Dermis microvascular lymphatic vessel endothelial cell (primary cell): ENCODE measurements around the gene F13A1. TPM values are rescaled to one million over a fixed set of nuclear protein-coding genes. Genes with fewer than 3 reads are reported as not detected.
A peak's percentile ranks its signal among the peaks of the same experiment; 100 is the strongest.

Experiments
- DNase-seq, 2 donors: peaks; one replicate each; pipeline versions ENCODE4 v3.0.0 to v3.0.0-alpha.2; 2010; ENCODE audit warnings: low read depth in 2 of 2
- total RNA-seq: library from RNA; depleted of rRNA; stranded (reverse); fragments of >200 nt; gene quantifications from 2 replicates; pipeline ENCODE4 v1.2.1, GENCODE V29; 2014

Gene F13A1
- total RNA-seq, 1 donor from 2014 or later = not detected

- no peak for DNase-seq
Observed at GRCh38 chr6:6244624-6245023, 75.8 kb downstream of the F13A1 start.

DNA sequence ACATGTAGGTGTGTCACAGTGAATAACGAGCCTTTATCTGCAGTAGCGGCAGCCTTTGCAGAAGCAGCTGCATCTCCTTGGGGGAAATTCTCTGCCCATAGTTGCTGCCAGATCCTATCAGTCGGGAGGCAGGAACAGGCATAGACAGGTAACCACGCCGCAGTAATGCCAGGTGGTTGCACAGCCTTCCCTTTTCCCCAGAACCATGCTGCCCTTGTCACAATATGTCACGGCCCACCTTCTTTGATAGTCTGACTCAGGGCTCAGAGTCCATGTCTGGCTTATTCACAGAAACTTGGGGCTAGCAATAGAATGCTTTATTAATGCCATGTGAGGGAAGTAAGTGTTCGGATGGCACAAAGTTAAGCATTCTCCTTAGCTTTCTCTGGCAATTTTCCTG lies 76.6 kb downstream of the F13A1 start:
- no peak for DNase-seq

- DNase-seq = no peak
Observed at GRCh38 chr6:6239598-6240581, 80.6 kb downstream of the F13A1 start.

- DNase-seq = no peak
Observed at GRCh38 chr6:6236730-6237469, 83.6 kb downstream of the F13A1 start.

DNA sequence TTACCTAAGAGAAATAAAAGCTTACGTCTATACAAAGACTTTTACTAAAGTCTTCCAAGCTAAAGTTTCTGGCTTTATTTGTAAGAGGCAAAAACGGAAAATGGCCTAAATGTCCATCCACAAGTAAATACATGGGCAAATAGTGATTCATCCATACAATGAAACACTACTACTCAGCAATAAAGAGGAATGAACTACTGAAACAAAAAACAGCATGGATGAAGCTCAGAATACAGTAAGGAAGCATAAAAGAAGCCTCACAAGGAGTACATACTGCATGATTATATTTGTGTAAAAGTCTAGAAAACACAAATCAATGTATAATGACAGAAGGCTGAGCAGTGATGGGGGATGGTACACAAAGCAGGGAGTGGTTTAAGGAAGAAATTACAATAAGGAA lies 84.7 kb downstream of the F13A1 start:
- DNase-seq = no peak

DNA sequence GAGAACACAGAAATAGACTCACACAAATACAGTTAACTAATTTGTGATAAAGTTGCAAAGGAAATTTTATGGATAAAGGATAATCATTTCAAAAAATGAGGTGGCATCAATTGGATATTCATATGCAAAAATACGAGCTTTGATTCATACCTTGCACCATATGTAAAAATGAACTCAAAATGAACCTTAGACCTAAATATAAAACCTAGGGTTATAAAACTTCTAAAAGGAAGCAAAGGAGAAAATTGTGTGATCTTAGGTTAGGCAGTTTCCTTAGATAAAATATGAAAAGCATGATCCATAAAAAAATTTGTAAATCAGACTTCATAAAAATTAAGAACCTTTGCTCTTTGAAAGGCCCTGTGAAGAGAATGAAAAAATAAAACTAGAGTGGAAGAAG lies 85.5 kb downstream of the F13A1 start:
- DNase-seq = no peak

GRCh38 chr6:6230286-6230685 lies 90.2 kb downstream of the F13A1 start:
- no peak for DNase-seq

DNA sequence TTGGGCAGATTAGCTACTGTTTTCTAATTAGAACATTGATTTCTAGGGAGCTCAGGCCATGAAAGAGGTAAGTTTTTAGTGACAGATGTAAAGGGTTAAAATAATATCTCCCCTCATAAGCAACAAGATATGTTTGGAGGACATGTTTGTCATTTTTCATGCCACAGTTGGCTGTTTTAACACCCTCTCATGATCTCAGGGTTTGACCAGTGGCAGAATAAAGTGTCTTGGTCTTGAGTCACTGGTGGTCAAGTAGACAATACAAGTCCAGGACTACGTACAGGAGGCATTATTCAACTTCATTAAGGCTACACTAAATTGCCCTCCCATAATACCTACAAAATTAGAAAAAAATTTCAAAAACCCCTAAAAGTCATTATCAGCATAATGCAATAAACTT lies 92.6 kb downstream of the F13A1 start:
- DNase-seq = no peak

- DNase-seq = no peak
Observed at GRCh38 chr6:6225885-6226529, 94.5 kb downstream of the F13A1 start.

- DNase-seq = no peak
Observed at GRCh38 chr6:6224933-6225486, 95.5 kb downstream of the F13A1 start.

DNA sequence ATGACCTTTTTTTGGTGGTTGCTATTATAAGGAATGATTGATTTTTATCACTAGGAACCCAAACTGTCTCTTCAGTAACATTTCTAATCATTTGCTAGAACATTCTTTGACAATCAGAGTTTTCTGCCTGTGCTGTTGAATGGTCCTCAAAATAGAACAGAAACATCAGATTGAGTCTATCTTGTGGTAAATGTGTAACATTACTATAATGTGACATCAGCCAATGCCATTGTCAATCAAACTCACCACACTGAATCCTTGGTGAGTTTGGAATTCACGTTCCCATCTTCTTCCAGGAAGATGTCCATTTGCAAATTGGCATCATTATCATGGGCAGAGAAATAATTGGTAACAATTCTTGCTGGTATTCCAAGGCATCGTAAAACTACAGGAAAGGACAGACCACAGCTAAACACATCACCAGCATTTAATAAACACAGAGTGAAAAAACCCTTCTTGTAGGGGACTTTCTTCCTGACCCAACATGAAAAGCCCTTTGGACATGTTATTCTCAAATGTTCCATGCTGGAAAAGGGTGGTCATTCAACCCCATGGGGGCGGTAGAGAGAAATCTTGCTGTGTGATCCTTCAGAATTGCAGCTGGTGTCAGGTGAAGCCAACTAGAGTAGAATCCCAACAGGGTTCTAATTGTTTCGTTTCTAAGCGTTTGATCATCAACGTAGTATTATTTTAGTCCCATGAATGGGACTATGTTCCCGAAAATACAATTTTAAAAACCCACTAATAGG lies 98.5 kb downstream of the F13A1 start:
- DNase-seq = peak in 1 of 2 donors; percentile 4

DNA sequence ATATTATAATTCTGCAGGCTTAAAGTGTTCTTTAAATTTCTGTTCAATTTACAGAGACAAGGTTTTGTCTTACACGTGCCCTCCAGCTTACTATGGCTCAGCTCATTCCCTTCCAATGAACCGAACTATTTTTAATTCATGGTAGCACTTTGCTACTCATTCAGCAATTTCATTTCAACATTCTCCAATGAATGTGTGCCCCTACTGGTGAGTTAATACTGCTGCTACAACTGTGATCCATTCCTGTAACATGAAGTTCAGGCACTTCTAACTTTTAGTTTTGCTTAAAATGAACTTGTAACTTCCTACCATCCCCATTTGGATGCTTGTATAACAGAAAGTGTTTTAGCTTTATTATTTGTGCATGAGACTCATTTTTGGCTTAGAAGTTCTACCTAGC lies 99.7 kb downstream of the F13A1 start:
- no peak for DNase-seq

DNA sequence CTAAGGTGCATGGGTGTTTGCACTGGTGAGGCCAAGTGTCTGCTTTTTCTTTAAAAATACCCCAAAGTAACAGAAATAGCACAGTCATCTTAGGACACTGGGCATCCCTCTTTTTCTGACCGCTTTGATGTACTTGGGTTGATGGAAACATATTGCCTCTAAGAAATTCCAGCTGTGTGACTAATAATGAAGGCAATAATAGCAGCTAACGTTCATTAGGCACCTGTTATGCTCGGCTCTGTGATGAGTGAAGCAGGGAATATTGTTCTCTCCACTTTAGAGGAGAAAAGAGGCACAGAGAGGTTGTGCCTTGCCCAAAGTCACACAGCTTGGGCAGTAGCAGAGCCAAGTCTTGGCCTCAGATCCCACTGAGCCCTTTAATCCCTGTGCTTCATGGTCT lies 100.7 kb downstream of the F13A1 start:
- DNase-seq = no peak

DNA sequence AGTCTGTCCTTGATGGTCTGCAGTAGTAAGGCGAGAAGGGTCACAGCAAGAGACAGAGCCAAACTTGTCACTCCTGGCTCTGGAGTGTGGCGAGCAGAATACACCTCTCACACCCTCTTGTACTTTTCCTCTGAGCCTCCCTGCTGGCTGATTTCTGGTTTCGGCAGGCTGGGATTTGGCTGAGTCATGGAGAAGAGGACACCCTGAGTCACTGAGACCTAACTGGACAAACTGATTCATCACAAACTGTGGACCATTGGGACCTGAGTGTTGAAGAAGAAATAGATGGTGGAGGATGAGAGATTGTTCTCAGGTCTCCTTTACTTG lies 101.7 kb downstream of the F13A1 start:
- no peak for DNase-seq

GRCh38 chr6:6217855-6218758 lies 102.4 kb downstream of the F13A1 start:
- DNase-seq = no peak

DNA sequence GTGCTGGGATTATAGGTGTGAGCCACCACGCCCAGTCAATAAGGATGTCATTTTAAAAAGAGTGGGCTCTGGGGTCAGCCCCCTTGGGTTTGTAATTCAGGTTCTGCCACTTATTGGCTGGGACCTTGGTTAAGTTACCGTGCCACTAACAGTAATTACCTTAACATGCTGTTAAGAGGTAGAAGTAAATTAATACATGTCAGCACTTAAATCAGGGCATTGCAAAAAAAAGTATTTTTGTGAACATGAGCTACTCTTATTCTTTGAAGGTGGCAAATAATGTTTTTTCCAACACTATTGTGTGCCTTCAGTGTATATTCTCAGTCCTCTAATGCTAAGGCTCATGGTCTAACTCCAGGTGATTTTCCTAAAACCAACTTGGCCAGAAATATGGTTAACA lies 109.5 kb downstream of the F13A1 start:
- no peak for DNase-seq

DNA sequence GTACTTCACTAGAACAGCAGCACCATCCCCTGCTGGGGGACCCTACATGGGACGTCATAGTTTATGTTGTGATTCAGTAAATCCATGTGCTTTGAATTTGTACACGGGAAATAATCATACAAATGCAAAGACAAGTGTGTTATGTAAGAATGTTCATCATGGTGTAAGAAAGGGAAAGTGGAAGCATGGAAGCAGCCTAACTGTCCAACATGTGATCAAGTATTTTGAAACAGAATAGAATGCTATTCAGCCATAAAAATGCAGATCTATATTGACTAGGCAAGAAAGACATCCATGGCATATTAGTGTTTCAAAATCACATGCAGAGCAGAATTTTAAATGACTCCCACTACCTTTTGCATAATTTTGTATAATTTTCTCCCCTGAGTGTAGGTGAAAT lies 117.6 kb downstream of the F13A1 start:
- no peak for DNase-seq

DNA sequence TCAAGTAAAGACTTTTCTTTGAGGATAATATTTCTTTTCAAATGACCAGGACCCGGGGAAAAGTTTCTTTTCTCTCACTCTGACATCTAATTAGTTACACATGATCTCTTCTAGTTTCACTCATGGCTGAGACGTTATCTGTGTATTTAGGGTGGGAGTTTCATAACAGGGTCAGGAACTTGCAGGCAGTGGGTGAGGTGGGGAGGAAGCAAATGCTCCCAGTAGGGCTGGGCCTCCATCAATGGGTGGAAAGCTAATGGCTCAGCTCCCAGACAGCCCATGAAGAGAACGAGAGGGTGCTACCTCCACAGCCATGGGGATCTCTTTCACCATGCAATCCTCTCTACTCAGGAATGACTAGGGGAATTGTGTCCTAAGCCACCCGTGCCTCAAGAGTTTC lies 119.3 kb downstream of the F13A1 start:
- no peak for DNase-seq

- no peak for DNase-seq
Observed at GRCh38 chr6:6199678-6200077, 120.8 kb downstream of the F13A1 start.

GRCh38 chr6:6196762-6197161 lies 123.7 kb downstream of the F13A1 start:
- no peak for DNase-seq
